WI38 (cell line): Measurements from ENCODE around the gene LARP4.

Experiments used
- H3K4me3 ChIP-seq: 2 replicates; pipeline ENCODE4 v1.5.1; 2011; ENCODE audit warnings: low read depth, mild to moderate bottlenecking, control low read depth, low read length
- CTCF ChIP-seq: IDR thresholded peaks from 2 replicates; pipeline ENCODE4 v1.5.1; 2012; ENCODE audit warnings: low read depth, mild to moderate bottlenecking, control low read depth, low read length

LARP4 gene

GRCh38 chr12:50400638-50401499 lies at the start of gene LARP4:
Gene LARP4, plus strand, starts transcription at chr12:50400885. Its CDS starts 126 bp downstream, at chr12:50401011.
- peak within 1 kb of the TSS; percentile 94 for H3K4me3 ChIP-seq
- no peak for TF ChIP-seq CTCF

- no peak overlapping the region for H3K4me3 ChIP-seq
- TF ChIP-seq CTCF, result no peak
Observed at GRCh38 chr12:50351120-50352043, 49.3 kb upstream of the LARP4 start.

- no peak for TF ChIP-seq CTCF
- no peak overlapping the region for H3K4me3 ChIP-seq
Observed at GRCh38 chr12:50353404-50353803, 47.3 kb upstream of the LARP4 start.

- H3K4me3 ChIP-seq, result peak overlapping the region; percentile 3; the same call in 1 of the 2 replicates
- no peak for TF ChIP-seq CTCF
Observed at GRCh38 chr12:50353869-50354593, 46.7 kb upstream of the LARP4 start.

GRCh38 chr12:50354908-50355307 lies 45.8 kb upstream of the LARP4 start:
- H3K4me3 ChIP-seq, result no peak overlapping the region
- no peak for TF ChIP-seq CTCF

GRCh38 chr12:50355365-50355764 lies 45.3 kb upstream of the LARP4 start:
- no peak overlapping the region for H3K4me3 ChIP-seq
- TF ChIP-seq CTCF, result no peak
